Measurements from ENCODE around the gene OR2AG2. TPM values are rescaled to one million over a fixed set of nuclear protein-coding genes. Genes with fewer than 3 reads are reported as not detected.

Gene OR2AG2
- total and polyA plus RNA-seq, 7 donors, result 0.01 TPM; not detected in 6

DNA sequence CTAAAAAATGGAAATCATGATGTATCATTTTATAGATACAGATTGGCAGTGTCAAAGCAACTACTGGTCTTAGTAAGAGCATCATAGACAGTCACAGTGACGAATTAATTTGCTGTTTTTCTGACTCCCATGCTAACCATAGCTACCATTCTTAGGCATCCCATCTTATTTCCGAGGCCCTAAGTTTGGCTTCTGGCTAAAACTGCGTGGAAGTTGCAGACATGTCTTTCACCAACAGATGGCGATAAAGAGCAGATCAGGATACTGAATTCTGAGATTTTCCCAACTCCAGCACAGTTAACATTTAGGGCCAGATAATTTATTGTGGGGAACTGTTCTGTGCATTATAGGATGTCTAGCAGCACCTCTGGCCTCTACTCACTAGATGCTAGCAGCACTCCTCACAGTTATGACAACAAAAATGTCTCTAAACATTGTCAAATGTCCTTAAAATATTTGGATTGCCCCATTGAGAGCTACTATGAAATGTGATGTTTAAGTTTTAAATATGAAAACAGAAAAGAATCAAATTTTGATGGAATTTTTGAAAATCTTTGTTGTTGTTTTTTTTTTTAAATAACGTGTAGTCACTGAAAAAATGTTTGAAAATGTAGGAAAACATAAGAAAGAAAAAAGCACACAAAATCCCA lies 16.3 kb downstream of the OR2AG2 start:
- no peaks in the 10 kb centered on the region for H3K9me3 ChIP-seq
- H3K27ac ChIP-seq, result no peak overlapping the region
- H3K4me3 ChIP-seq, result no peak overlapping the region
- no peaks in the 10 kb centered on the region for H3K36me3 ChIP-seq (ENCODE audit: insufficient read depth in 1 of 2, low read depth in 1 of 2)
- intact Hi-C loops (cut with DNase I), result no loop called here
- H3K4me1 ChIP-seq, result no peaks in the 10 kb centered on the region
- TF ChIP-seq CTCF (IDR thresholded peaks at IDR 0.05), result peak; percentile 81
- DNase-seq, result no peak
- ATAC-seq, result peak in 2 of 4 donors; percentile 42 to 66
- H3K27me3 ChIP-seq (ENCODE audit: insufficient read depth in 3 of 3, low read length in 2 of 3), result no peaks in the 10 kb centered on the region
- 4 to 7% (median 7%) methylated on average over 5 of the region's 5 CpGs for WGBS, 3 donors

GRCh38 chr11:6747097-6747668 lies 24.6 kb downstream of the OR2AG2 start:
- H3K9me3 ChIP-seq, result no peaks in the 10 kb centered on the region
- H3K36me3 ChIP-seq (ENCODE audit: insufficient read depth in 1 of 2, low read depth in 1 of 2), result no peaks in the 10 kb centered on the region
- ATAC-seq, result no peak
- H3K4me1 ChIP-seq, result no peaks in the 10 kb centered on the region
- H3K4me3 ChIP-seq, result no peak overlapping the region
- no peak for DNase-seq
- H3K27ac ChIP-seq, result no peak overlapping the region
- no peaks in the 10 kb centered on the region for H3K27me3 ChIP-seq (ENCODE audit: insufficient read depth in 3 of 3, low read length in 2 of 3)
- 71 to 78% (median 76%) methylated on average over 3 of the region's 3 CpGs for WGBS, 3 donors
- intact Hi-C loops (cut with DNase I), result no loop called here
- no peak for TF ChIP-seq CTCF (IDR thresholded peaks at IDR 0.05)

DNA sequence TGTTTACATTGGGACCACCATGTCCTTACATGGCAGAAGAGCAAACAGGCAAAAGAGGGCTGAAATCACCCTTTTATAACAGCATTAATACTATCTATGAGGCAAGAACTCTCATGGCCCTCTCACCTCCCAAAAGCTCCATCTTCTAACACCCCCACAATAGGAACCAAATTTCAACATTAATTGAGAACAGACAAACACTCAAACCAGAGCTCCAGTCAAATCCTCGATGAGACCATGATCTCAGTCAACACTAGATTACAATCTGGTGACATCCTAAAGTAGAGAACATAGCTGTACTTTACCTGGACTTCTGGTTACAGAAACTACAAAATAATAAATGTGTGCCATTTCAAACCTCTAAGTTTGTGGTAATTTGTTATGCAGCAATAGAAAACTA lies 25.1 kb downstream of the OR2AG2 start:
- Histone ChIP-seq H3K27ac (peak overlapping the region; percentile 70), H3K36me3 (ENCODE audit: insufficient read depth in 1 of 2, low read depth in 1 of 2) (no peaks in the 10 kb centered on the region), H3K4me1 (no peaks in the 10 kb centered on the region), H3K4me3 (peak overlapping the region; percentile 52), H3K27me3 (ENCODE audit: insufficient read depth in 3 of 3, low read length in 2 of 3) (no peaks in the 10 kb centered on the region), H3K9me3 (no peaks in the 10 kb centered on the region)
- DNase-seq (no peak), ATAC-seq (no peak)
- no peak for TF ChIP-seq CTCF (IDR thresholded peaks at IDR 0.05)
- 65 to 76% (median 68%) methylated on average over 1 of the region's 1 CpG for WGBS, 3 donors
- intact Hi-C loops (cut with DNase I), result no loop called here

DNA sequence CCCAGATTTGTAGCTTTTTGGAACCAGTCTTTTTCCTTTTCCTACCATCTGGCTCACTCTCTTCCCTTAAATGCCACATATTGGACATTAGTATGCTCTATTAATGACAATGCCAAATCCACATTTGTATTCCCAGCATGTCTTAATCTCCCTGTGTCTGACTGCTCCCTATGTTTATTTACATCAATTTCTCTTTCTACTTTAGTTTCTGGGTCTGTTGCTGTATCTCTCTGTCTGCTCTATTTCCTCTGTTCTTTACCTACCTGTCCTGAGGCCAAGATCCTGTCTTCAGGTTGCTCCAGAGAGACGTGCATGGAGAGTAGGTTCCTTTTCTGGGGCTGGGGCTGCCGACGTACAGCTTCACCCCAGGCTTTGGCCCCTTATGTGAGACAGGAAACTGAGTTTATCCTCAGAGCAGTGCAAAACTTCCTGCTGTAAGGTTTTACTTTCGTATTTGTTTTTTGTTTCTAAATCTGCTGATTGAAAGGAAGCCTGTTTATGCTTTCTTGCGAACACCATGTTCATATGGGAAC lies 25.6 kb downstream of the OR2AG2 start:
- Histone ChIP-seq H3K4me3 (peak overlapping the region; percentile 52), H3K27me3 (ENCODE audit: insufficient read depth in 3 of 3, low read length in 2 of 3) (no peaks in the 10 kb centered on the region), H3K4me1 (no peaks in the 10 kb centered on the region), H3K36me3 (ENCODE audit: insufficient read depth in 1 of 2, low read depth in 1 of 2) (no peaks in the 10 kb centered on the region), H3K27ac (peak overlapping the region; percentile 70), H3K9me3 (no peaks in the 10 kb centered on the region)
- DNase-seq, result no peak
- TF ChIP-seq CTCF (IDR thresholded peaks at IDR 0.05), result no peak
- intact Hi-C loops (cut with DNase I), result no loop called here
- WGBS, 3 donors, result 49 to 54% (median 49%) methylated on average over 5 of the region's 5 CpGs
- peak in 1 of 4 donors; percentile 29 for ATAC-seq
